ENCODE measurements around the gene RNF182.

GRCh38 chr6:14016935-14017625 is 92.3 kb downstream of the RNF182 start:
- TF ChIP-seq, protein P1, sequence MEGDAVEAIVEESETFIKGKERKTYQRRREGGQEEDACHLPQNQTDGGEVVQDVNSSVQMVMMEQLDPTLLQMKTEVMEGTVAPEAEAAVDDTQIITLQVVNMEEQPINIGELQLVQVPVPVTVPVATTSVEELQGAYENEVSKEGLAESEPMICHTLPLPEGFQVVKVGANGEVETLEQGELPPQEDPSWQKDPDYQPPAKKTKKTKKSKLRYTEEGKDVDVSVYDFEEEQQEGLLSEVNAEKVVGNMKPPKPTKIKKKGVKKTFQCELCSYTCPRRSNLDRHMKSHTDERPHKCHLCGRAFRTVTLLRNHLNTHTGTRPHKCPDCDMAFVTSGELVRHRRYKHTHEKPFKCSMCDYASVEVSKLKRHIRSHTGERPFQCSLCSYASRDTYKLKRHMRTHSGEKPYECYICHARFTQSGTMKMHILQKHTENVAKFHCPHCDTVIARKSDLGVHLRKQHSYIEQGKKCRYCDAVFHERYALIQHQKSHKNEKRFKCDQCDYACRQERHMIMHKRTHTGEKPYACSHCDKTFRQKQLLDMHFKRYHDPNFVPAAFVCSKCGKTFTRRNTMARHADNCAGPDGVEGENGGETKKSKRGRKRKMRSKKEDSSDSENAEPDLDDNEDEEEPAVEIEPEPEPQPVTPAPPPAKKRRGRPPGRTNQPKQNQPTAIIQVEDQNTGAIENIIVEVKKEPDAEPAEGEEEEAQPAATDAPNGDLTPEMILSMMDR (IDR thresholded peaks at IDR 0.05) = no peak
- TF ChIP-seq POLR2AphosphoS5 (IDR thresholded peaks at IDR 0.05) (no peak), POLR2A (IDR thresholded peaks at IDR 0.05) (no peak)
